SK-N-SH (cell line): ENCODE results near the gene GPN2.
A peak's percentile ranks its signal among the peaks of the same experiment; 100 is the strongest.

Experiments used
- CHD2 ChIP-seq: fragments of 150-350 bp; IDR thresholded peaks from 2 replicates; pipeline ENCODE4 v1.6.1; 2018; ENCODE audit warnings: low read length; ENCODE audit not compliant: partially characterized antibody
- POLR2AphosphoS5 ChIP-seq: IDR thresholded peaks from 2 replicates; pipeline ENCODE4 v1.6.1; 2012; ENCODE audit warnings: low read depth, low read length
- SIN3A ChIP-seq: IDR thresholded peaks from 2 replicates; pipeline ENCODE4 v1.6.1; 2012; ENCODE audit warnings: low read depth, mild to moderate bottlenecking, low read length, moderate library complexity, borderline replicate concordance
- SMC3 ChIP-seq: IDR thresholded peaks from 2 replicates; pipeline ENCODE4 v1.6.1; 2012; ENCODE audit warnings: low read depth, low read length, improper control_type of control experiment
- TF ChIP-seq, protein P1 (sequence below): fragments of 200-600 bp; sonication (generic); IDR thresholded peaks from 2 replicates; pipeline ENCODE4 v1.6.1; 2017; ENCODE audit warnings: antibody characterized with exemption, mild to moderate bottlenecking, moderate library complexity
- TF ChIP-seq, protein P2 (sequence below): IDR thresholded peaks from 2 replicates; pipeline ENCODE4 v1.4.0; 2012; ENCODE audit warnings: low read depth

DNA sequence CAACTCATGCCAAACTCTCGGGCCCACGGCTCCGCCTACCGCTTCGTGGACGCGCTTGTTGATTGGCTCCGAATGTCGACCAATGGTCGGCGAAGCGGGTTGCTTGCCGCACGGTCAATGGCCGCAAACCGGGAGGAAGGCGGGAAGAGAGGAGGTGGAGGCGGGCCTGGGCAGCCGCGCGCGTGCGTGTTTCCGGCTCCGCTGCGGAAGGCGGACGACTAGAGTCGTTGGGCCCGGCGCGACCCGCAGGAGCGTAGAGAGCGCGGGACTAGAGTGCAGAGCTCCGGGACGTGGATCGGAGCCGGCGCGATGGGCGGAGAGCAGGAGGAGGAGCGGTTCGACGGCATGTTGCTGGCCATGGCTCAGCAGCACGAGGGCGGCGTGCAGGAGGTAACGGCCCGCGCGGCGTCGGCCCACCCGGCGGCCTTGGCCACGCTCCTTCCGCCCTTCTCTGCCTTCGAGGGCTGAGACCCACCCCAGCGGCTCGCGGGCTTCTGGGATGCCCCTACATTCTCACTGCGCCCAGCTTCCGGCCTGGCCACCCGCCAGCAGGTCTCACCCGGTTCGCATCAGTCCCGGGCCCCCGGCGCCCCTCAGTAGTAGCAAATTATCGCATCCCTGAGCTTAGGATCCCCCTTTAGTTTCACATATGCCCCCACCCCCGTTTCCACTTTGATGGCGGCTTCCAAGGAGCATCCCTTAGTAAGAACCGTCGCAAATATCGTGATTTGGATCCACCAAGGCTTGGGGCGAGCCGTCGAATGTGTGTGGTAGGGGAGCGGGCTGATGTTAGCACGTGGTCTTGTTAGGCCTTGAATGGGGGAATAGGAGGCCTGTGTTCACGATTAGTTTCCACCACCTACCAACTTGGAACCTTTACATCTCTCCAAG, 31.7 kb upstream of the GPN2 start, which contains the start of gene NUDC:
- TF ChIP-seq SIN3A (0 out of 2 replicates have a peak, but pooled peaks have one; percentile 46), POLR2AphosphoS5 (peak; percentile 81), CHD2 (peak; percentile 51), SMC3 (no peak)
- TF ChIP-seq, protein P1, sequence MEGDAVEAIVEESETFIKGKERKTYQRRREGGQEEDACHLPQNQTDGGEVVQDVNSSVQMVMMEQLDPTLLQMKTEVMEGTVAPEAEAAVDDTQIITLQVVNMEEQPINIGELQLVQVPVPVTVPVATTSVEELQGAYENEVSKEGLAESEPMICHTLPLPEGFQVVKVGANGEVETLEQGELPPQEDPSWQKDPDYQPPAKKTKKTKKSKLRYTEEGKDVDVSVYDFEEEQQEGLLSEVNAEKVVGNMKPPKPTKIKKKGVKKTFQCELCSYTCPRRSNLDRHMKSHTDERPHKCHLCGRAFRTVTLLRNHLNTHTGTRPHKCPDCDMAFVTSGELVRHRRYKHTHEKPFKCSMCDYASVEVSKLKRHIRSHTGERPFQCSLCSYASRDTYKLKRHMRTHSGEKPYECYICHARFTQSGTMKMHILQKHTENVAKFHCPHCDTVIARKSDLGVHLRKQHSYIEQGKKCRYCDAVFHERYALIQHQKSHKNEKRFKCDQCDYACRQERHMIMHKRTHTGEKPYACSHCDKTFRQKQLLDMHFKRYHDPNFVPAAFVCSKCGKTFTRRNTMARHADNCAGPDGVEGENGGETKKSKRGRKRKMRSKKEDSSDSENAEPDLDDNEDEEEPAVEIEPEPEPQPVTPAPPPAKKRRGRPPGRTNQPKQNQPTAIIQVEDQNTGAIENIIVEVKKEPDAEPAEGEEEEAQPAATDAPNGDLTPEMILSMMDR, result no peak
- TF ChIP-seq, protein P2, sequence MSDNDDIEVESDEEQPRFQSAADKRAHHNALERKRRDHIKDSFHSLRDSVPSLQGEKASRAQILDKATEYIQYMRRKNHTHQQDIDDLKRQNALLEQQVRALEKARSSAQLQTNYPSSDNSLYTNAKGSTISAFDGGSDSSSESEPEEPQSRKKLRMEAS, result peak; percentile 80
